Type B pancreatic cell (in vitro differentiated cells): ENCODE measurements around the gene OXCT1. TPM values are rescaled to one million over a fixed set of nuclear protein-coding genes. Genes with fewer than 3 reads are reported as not detected.

Source experiments
- DNase-seq: peaks from one replicate; pipeline ENCODE4 v3.0.0; 2021; ENCODE audit warnings: mixed read lengths; ENCODE audit not compliant: unreplicated experiment; ENCODE audit errors: extremely low spot score
- H3K27ac Mint-ChIP-seq: 2 replicates; pipeline ENCODE4 v1.8.0; 2021; ENCODE audit warnings: mild to moderate bottlenecking, mixed read lengths
- H3K27me3 Mint-ChIP-seq: 2 replicates; pipeline ENCODE4 v1.8.0; 2021; ENCODE audit warnings: mixed read lengths
- H3K36me3 Mint-ChIP-seq: 2 replicates; pipeline ENCODE4 v1.8.0; 2021; ENCODE audit warnings: mixed read lengths
- H3K4me1 Mint-ChIP-seq: one replicate; pipeline ENCODE4 v1.8.0; 2021; ENCODE audit warnings: mixed read lengths; ENCODE audit not compliant: unreplicated experiment
- H3K4me3 Mint-ChIP-seq: 2 replicates; pipeline ENCODE4 v1.8.0; 2021; ENCODE audit warnings: mild to moderate bottlenecking, mixed read lengths
- H3K9me3 Mint-ChIP-seq: 2 replicates; pipeline ENCODE4 v1.8.0; 2021; ENCODE audit warnings: mixed read lengths
- CTCF ChIP-seq: fragments of 200-600 bp; sonication (generic); conservative IDR thresholded peaks from 2 replicates; pipeline ENCODE4 v1.5.0; 2021; ENCODE audit warnings: antibody characterized with exemption, mild to moderate bottlenecking
- total RNA-seq: library from RNA; stranded (reverse); gene quantifications from 2 replicates; pipeline ENCODE4 v1.2.1, GENCODE V29; 2021; ENCODE audit warnings: low replicate concordance

The OXCT1 gene
- total RNA-seq, 1 donor from 2014 or later = 26.4 TPM

GRCh38 chr5:41870627-41871048 lies 413 bp upstream of the OXCT1 start:
- Mint-ChIP-seq H3K4me3 (peak overlapping the region; percentile 96), H3K27me3 (no peaks in the 10 kb centered on the region), H3K36me3 (peaks cover 4% of the 10 kb centered on the region), H3K4me1 (peaks cover 14% of the 10 kb centered on the region), H3K9me3 (no peaks in the 10 kb centered on the region), H3K27ac (peak overlapping the region; percentile 91)
- TF ChIP-seq CTCF = peak; percentile 19
- no peak for DNase-seq

- peaks cover 18% of the 10 kb centered on the region for H3K4me1 Mint-ChIP-seq
- no peaks in the 10 kb centered on the region for H3K27me3 Mint-ChIP-seq
- H3K36me3 Mint-ChIP-seq = peaks cover 4% of the 10 kb centered on the region
- peak overlapping the region; percentile 91 for H3K27ac Mint-ChIP-seq
- no peaks in the 10 kb centered on the region for H3K9me3 Mint-ChIP-seq
- TF ChIP-seq CTCF = no peak
- H3K4me3 Mint-ChIP-seq = peak overlapping the region; percentile 96
- DNase-seq = no peak
Observed at GRCh38 chr5:41869151-41869723, 988 bp downstream of the OXCT1 start.

- Mint-ChIP-seq H3K4me1 (peaks cover 17% of the 10 kb centered on the region), H3K27ac (no peak overlapping the region), H3K27me3 (no peaks in the 10 kb centered on the region), H3K9me3 (no peaks in the 10 kb centered on the region), H3K36me3 (peaks cover 9% of the 10 kb centered on the region), H3K4me3 (peak overlapping the region; percentile 3)
- TF ChIP-seq CTCF = no peak
- no peak for DNase-seq
Observed at GRCh38 chr5:41863871-41864486, 6.2 kb downstream of the OXCT1 start.

GRCh38 chr5:41858890-41859289 lies 11.3 kb downstream of the OXCT1 start:
- no peak for TF ChIP-seq CTCF
- DNase-seq = no peak
- peaks cover 5% of the 10 kb centered on the region for H3K36me3 Mint-ChIP-seq
- H3K4me1 Mint-ChIP-seq = peaks cover 1% of the 10 kb centered on the region
- no peaks in the 10 kb centered on the region for H3K27me3 Mint-ChIP-seq
- no peaks in the 10 kb centered on the region for H3K9me3 Mint-ChIP-seq
- H3K4me3 Mint-ChIP-seq = no peak overlapping the region
- no peak overlapping the region for H3K27ac Mint-ChIP-seq

GRCh38 chr5:41857989-41858388 lies 12.2 kb downstream of the OXCT1 start:
- Mint-ChIP-seq H3K27ac (peak overlapping the region; percentile 1), H3K36me3 (peaks cover 5% of the 10 kb centered on the region), H3K27me3 (no peaks in the 10 kb centered on the region), H3K4me3 (no peak overlapping the region), H3K9me3 (no peaks in the 10 kb centered on the region), H3K4me1 (no peaks in the 10 kb centered on the region)
- DNase-seq = no peak
- TF ChIP-seq CTCF = no peak
